ENCODE data around the gene SDR39U1.

DNA sequence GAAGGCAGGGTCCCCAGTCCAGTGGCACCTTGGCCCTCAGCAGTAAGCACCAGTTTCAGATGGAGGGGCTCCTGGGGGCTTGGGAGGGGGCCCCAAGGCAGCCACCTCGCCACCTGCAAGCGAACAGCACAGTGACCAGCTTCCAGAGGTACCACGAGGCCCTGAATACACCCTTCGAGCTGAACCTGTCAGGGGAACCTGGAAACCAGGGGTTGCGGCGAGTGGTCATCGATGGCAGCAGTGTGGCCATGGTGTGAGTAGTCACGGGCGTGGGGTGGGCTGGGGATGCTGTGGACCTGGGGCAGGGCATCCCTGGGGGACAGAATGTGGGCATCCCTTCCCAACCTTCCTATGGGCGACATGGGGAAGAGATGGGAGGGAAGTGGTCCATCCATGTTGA is 32.6 kb downstream of the SDR39U1 start:
- TF ChIP-seq, protein P1, sequence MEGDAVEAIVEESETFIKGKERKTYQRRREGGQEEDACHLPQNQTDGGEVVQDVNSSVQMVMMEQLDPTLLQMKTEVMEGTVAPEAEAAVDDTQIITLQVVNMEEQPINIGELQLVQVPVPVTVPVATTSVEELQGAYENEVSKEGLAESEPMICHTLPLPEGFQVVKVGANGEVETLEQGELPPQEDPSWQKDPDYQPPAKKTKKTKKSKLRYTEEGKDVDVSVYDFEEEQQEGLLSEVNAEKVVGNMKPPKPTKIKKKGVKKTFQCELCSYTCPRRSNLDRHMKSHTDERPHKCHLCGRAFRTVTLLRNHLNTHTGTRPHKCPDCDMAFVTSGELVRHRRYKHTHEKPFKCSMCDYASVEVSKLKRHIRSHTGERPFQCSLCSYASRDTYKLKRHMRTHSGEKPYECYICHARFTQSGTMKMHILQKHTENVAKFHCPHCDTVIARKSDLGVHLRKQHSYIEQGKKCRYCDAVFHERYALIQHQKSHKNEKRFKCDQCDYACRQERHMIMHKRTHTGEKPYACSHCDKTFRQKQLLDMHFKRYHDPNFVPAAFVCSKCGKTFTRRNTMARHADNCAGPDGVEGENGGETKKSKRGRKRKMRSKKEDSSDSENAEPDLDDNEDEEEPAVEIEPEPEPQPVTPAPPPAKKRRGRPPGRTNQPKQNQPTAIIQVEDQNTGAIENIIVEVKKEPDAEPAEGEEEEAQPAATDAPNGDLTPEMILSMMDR (IDR thresholded peaks at IDR 0.05) = no peak
- TF ChIP-seq POLR2A (IDR thresholded peaks at IDR 0.05) = no peak

Measured in esophagus squamous epithelium (tissue), 4 donors.